MM.1S (cell line): Measurements from ENCODE around the gene CPA2.
"Not testable (repeated sequence)": the region's sequence is repeated elsewhere in the genome, so short reads cannot be mapped to it uniquely, and the experiment has no call there.

Source experiments
- DNase-seq: peaks from one replicate; pipeline ENCODE4 v3.0.0-alpha.2; 2015
- H2AFZ ChIP-seq: fragments of 300-600 bp; sonication (generic); 2 replicates; pipeline ENCODE4 v1.6.0; 2016; ENCODE audit warnings: antibody characterized with exemption, low read length
- H3F3A ChIP-seq: fragments of 300-600 bp; sonication (generic); 2 replicates; pipeline ENCODE4 v1.6.1; 2016; ENCODE audit warnings: mild to moderate bottlenecking, antibody characterized with exemption, low read length, moderate library complexity, mixed read lengths; ENCODE audit not compliant: insufficient read depth
- H3K27ac ChIP-seq: fragments of 300-600 bp; sonication (generic); 2 replicates; pipeline ENCODE4 v1.5.1; 2016; ENCODE audit warnings: mild to moderate bottlenecking, low read length
- H3K27me3 ChIP-seq: fragments of 300-600 bp; sonication (generic); replicated peaks from 2 replicates; pipeline ENCODE4 v1.6.0; 2016; ENCODE audit warnings: low read length; ENCODE audit not compliant: insufficient read depth
- H3K36me3 ChIP-seq: fragments of 300-600 bp; sonication (generic); replicated peaks from 2 replicates; pipeline ENCODE4 v1.6.1; 2016; ENCODE audit warnings: mild to moderate bottlenecking, low read length, mixed read lengths; ENCODE audit not compliant: insufficient read depth
- H3K4me1 ChIP-seq: fragments of 300-600 bp; sonication (generic); 2 replicates; pipeline ENCODE4 v1.6.1; 2016; ENCODE audit warnings: low read length, mixed read lengths
- H3K4me2 ChIP-seq: fragments of 300-600 bp; sonication (generic); 2 replicates; pipeline ENCODE4 v1.6.0; 2016; ENCODE audit warnings: low read depth, low read length
- H3K4me3 ChIP-seq: fragments of 300-600 bp; sonication (generic); 2 replicates; pipeline ENCODE4 v1.5.1; 2016; ENCODE audit warnings: low read length, mixed read lengths
- H3K79me2 ChIP-seq: fragments of 300-600 bp; sonication (generic); 2 replicates; pipeline ENCODE4 v1.6.1; 2016; ENCODE audit warnings: mixed run types, low read length, mixed read lengths
- H3K9ac ChIP-seq: fragments of 300-600 bp; sonication (generic); 2 replicates; pipeline ENCODE4 v1.6.1; 2016; ENCODE audit warnings: low read length, mixed read lengths
- H3K9me2 ChIP-seq: fragments of 300-600 bp; sonication (generic); replicated peaks from 2 replicates; pipeline ENCODE4 v1.6.1; 2016; ENCODE audit warnings: mild to moderate bottlenecking, low read length, mixed read lengths; ENCODE audit not compliant: insufficient read depth
- H3K9me3 ChIP-seq: fragments of 300-600 bp; sonication (generic); replicated peaks from 2 replicates; pipeline ENCODE4 v1.6.1; 2016; ENCODE audit warnings: mild to moderate bottlenecking, low read length, mixed read lengths; ENCODE audit not compliant: insufficient read depth
- H4K20me1 ChIP-seq: fragments of 300-600 bp; sonication (generic); 2 replicates; pipeline ENCODE4 v1.6.1; 2016; ENCODE audit warnings: mild to moderate bottlenecking, low read length, moderate library complexity, mixed read lengths; ENCODE audit not compliant: insufficient read depth
- CTCF ChIP-seq: fragments of 300-600 bp; sonication (generic); IDR thresholded peaks from 2 replicates; pipeline ENCODE4 v1.5.1; 2016; ENCODE audit warnings: antibody characterized with exemption, low read length, mixed read lengths
- EZH2 ChIP-seq: fragments of 300-600 bp; sonication (generic); optimal IDR thresholded peaks from 2 replicates; pipeline ENCODE3; 2017; ENCODE audit warnings: low read depth, mild to moderate bottlenecking, antibody characterized with exemption, low read length, mixed read lengths
- EZH2phosphoT487 ChIP-seq: fragments of 300-600 bp; sonication (generic); IDR thresholded peaks from 2 replicates; pipeline ENCODE4 v1.6.1; 2018; ENCODE audit warnings: antibody characterized with exemption, low read length

CPA2 gene

GRCh38 chr7:130221746-130222145 lies 44.9 kb upstream of the CPA2 start:
- H3K4me1 ChIP-seq: peaks cover 8% of the 10 kb centered on the region
- H3K36me3 ChIP-seq: no peaks in the 10 kb centered on the region
- peaks cover 13% of the 10 kb centered on the region for H3F3A ChIP-seq
- no peak for DNase-seq
- H2AFZ ChIP-seq: no peak overlapping the region
- H3K27me3 ChIP-seq: no peaks in the 10 kb centered on the region
- H3K79me2 ChIP-seq: no peaks in the 10 kb centered on the region
- H3K27ac ChIP-seq: no peak overlapping the region
- no peaks in the 10 kb centered on the region for H3K9me2 ChIP-seq
- H3K9ac ChIP-seq: no peak overlapping the region
- no peak for TF ChIP-seq EZH2phosphoT487
- no peak for TF ChIP-seq EZH2
- TF ChIP-seq CTCF: no peak
- H3K4me2 ChIP-seq: no peak overlapping the region
- no peaks in the 10 kb centered on the region for H3K9me3 ChIP-seq
- no peaks in the 10 kb centered on the region for H4K20me1 ChIP-seq
- no peak overlapping the region for H3K4me3 ChIP-seq

- TF ChIP-seq EZH2phosphoT487 (no peak), CTCF (no peak), EZH2 (no peak)
- H3K79me2 ChIP-seq: no peaks in the 10 kb centered on the region
- H3K4me1 ChIP-seq: peaks cover 17% of the 10 kb centered on the region
- H3K9me3 ChIP-seq: no peaks in the 10 kb centered on the region
- DNase-seq: peak; percentile 47
- H3K27ac ChIP-seq: peak overlapping the region; percentile 38; the same call in 1 of the 2 replicates
- H3K9me2 ChIP-seq: no peaks in the 10 kb centered on the region
- no peaks in the 10 kb centered on the region for H3K36me3 ChIP-seq
- no peak overlapping the region for H3K4me3 ChIP-seq
- peaks cover 13% of the 10 kb centered on the region for H3F3A ChIP-seq
- H3K9ac ChIP-seq: no peak overlapping the region
- no peaks in the 10 kb centered on the region for H3K27me3 ChIP-seq
- H3K4me2 ChIP-seq: peak overlapping the region; percentile 2; the same call in 1 of the 2 replicates
- no peaks in the 10 kb centered on the region for H4K20me1 ChIP-seq
- H2AFZ ChIP-seq: peak overlapping the region; percentile 31
These were observed 43.0 kb upstream of the CPA2 start for GRCh38 chr7:130223646-130224045.

- no peak for TF ChIP-seq EZH2
- TF ChIP-seq EZH2phosphoT487: no peak
- TF ChIP-seq CTCF: no peak
- no peak overlapping the region; the same call in 1 of the 2 replicates for H2AFZ ChIP-seq
- H3K9ac ChIP-seq: no peak overlapping the region
- H3K9me2 ChIP-seq: no peaks in the 10 kb centered on the region
- no peaks in the 10 kb centered on the region for H3K79me2 ChIP-seq
- peak overlapping the region; percentile 38; the same call in 1 of the 2 replicates for H3K27ac ChIP-seq
- peaks cover 13% of the 10 kb centered on the region for H3F3A ChIP-seq
- H3K4me2 ChIP-seq: peak overlapping the region; percentile 2; the same call in 1 of the 2 replicates
- H3K4me3 ChIP-seq: no peak overlapping the region
- H3K4me1 ChIP-seq: peaks cover 22% of the 10 kb centered on the region
- no peak for DNase-seq
- no peaks in the 10 kb centered on the region for H3K36me3 ChIP-seq
- no peaks in the 10 kb centered on the region for H3K9me3 ChIP-seq
- no peaks in the 10 kb centered on the region for H4K20me1 ChIP-seq
- H3K27me3 ChIP-seq: no peaks in the 10 kb centered on the region
These were observed 42.5 kb upstream of the CPA2 start for GRCh38 chr7:130224210-130224609.

GRCh38 chr7:130224923-130225322 lies 41.7 kb upstream of the CPA2 start:
- H3K9ac ChIP-seq, H3K4me2 ChIP-seq, H3K27me3 ChIP-seq, H3K36me3 ChIP-seq, H3K79me2 ChIP-seq, DNase-seq, H3K9me3 ChIP-seq, H3K27ac ChIP-seq, H3K9me2 ChIP-seq, H3K4me3 ChIP-seq, H4K20me1 ChIP-seq, H2AFZ ChIP-seq: not testable (repeated sequence)
- Histone ChIP-seq H3K4me1 (peaks cover 22% of the 10 kb centered on the region), H3F3A (peaks cover 13% of the 10 kb centered on the region)
